ENCODE data around the gene TMEM244. TPM values are rescaled to one million over a fixed set of nuclear protein-coding genes. Genes with fewer than 3 reads are reported as not detected.

TMEM244 gene
- total RNA-seq, 4 donors from 2014 or later = not detected

DNA sequence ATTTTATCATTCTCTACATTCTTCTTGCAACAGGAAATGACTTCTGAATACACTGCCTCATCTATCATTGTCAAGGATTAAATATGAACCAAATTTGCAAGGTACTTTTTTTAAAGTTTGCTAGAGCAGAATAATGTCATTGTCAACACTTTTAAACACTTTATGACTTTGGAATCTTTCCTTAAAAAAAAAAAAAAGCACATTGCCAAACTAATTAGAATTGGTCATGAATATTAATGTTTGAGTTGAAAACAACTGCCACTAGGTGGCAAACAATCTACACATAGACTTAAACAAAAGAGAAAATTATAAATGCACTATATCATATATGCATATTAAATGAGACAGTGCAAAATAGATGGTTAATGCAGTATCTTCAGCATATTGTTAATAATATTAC, 32.5 kb upstream of the TMEM244 start:
- intact Hi-C loops (cut with DNase I; ENCODE audit: low total_unique reads) (loop anchor here (5.0 kb wide), 1 partner anchor 129 kb away; no protein-coding TSS in a partner anchor), in situ Hi-C loops (cut with MboI; ENCODE audit: low sequenced_read_pairs in 4 of 4) (no loop called here)
- no peaks in the 10 kb centered on the region for H3K9me3 ChIP-seq
- no peak overlapping the region for H3K27ac ChIP-seq
- no peaks in the 10 kb centered on the region for H3K4me1 ChIP-seq
- no peaks in the 10 kb centered on the region for H3K36me3 ChIP-seq
- ATAC-seq = no peak
- no peaks in the 10 kb centered on the region for H3K27me3 ChIP-seq
- DNase-seq = no peak
- H3K4me3 ChIP-seq = no peak overlapping the region
- TF ChIP-seq POLR2A (IDR thresholded peaks at IDR 0.05) = no peak
- TF ChIP-seq, protein P1, sequence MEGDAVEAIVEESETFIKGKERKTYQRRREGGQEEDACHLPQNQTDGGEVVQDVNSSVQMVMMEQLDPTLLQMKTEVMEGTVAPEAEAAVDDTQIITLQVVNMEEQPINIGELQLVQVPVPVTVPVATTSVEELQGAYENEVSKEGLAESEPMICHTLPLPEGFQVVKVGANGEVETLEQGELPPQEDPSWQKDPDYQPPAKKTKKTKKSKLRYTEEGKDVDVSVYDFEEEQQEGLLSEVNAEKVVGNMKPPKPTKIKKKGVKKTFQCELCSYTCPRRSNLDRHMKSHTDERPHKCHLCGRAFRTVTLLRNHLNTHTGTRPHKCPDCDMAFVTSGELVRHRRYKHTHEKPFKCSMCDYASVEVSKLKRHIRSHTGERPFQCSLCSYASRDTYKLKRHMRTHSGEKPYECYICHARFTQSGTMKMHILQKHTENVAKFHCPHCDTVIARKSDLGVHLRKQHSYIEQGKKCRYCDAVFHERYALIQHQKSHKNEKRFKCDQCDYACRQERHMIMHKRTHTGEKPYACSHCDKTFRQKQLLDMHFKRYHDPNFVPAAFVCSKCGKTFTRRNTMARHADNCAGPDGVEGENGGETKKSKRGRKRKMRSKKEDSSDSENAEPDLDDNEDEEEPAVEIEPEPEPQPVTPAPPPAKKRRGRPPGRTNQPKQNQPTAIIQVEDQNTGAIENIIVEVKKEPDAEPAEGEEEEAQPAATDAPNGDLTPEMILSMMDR (IDR thresholded peaks at IDR 0.05 in 4 of 5, conservative IDR thresholded peaks at IDR 0.05 in 1 of 5) = peak in 2 of 5 experiments; percentile 36 to 40

DNA sequence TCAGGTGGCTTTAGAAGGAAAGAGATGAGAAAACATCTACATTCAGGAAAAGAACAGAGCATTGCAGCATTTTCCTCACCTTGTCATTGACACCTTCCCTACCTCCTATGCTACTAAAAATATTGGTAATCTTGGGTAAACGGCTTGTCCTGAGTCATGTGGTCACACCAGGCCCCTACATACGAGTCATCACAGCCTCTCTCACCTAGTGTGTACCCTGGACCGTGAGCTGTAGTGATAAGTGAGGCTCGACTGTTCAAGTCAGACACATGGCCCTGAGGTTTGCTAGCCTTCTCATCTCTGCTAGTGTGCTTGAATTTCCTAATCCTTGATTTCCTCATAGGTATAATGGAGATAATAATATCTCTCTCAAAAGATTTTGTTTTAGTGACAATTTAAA, 29.6 kb upstream of the TMEM244 start:
- Histone ChIP-seq H3K36me3 (no peaks in the 10 kb centered on the region), H3K9me3 (no peaks in the 10 kb centered on the region), H3K4me3 (no peak overlapping the region), H3K27ac (no peak overlapping the region), H3K27me3 (no peaks in the 10 kb centered on the region), H3K4me1 (no peaks in the 10 kb centered on the region)
- in situ Hi-C loops (cut with MboI; ENCODE audit: low sequenced_read_pairs in 4 of 4) = no loop called here
- DNase-seq = no peak
- ATAC-seq = no peak
- TF ChIP-seq, protein P1 (IDR thresholded peaks at IDR 0.05 in 4 of 5, conservative IDR thresholded peaks at IDR 0.05 in 1 of 5) = no peak
- TF ChIP-seq POLR2A (IDR thresholded peaks at IDR 0.05) = no peak
- intact Hi-C loops (cut with DNase I; ENCODE audit: low total_unique reads) = loop anchor here (5.0 kb wide), 1 partner anchor 132 kb away; no protein-coding TSS in a partner anchor

DNA sequence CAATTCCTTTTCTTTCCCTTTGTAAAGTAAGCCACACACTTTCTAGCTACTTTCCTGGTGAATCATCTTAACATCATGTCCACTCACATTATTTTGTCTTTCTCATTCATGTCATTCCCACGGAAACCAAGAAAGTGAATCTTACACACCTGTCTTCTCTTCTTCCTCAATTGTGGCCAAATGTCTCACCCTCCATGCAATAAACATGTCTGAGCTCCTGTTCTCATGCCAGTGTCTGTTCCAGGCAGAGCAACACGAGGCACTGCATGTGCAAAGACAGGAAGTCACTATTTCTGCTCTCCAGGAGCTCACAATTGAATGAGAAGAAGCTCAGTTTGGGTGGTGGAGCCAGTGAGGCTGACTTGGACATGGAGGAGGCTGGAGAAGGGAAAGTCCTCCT, 29.0 kb upstream of the TMEM244 start:
- no peak for DNase-seq
- H3K36me3 ChIP-seq = no peaks in the 10 kb centered on the region
- H3K27ac ChIP-seq = no peak overlapping the region
- in situ Hi-C loops (cut with MboI; ENCODE audit: low sequenced_read_pairs in 4 of 4) (no loop called here), intact Hi-C loops (cut with DNase I; ENCODE audit: low total_unique reads) (loop anchor here (5.0 kb wide), 1 partner anchor 132 kb away; no protein-coding TSS in a partner anchor)
- ATAC-seq = no peak
- H3K9me3 ChIP-seq = no peaks in the 10 kb centered on the region
- TF ChIP-seq, protein P1 (IDR thresholded peaks at IDR 0.05 in 4 of 5, conservative IDR thresholded peaks at IDR 0.05 in 1 of 5) = no peak
- no peak for TF ChIP-seq POLR2A (IDR thresholded peaks at IDR 0.05)
- H3K27me3 ChIP-seq = no peaks in the 10 kb centered on the region
- no peaks in the 10 kb centered on the region for H3K4me1 ChIP-seq
- no peak overlapping the region for H3K4me3 ChIP-seq

DNA sequence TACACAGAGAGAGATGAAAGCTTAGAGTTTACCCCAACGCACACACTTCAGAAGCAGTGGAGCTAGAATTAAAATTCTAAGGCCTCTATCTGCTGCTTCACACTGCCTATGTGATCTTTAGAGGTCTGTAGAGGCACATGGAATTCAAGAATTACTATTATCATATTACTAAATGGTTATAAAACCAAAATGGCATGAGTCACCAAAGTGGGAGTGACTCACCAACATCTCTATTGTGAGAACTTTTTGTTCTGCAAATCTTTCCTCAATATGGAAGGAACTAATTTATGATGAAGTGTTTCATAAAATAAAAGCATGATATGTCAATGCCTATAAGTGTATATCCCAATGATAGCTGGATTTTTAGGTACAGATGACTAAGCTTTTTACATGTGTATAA, 28.5 kb upstream of the TMEM244 start:
- Histone ChIP-seq H3K4me3 (no peak overlapping the region), H3K27ac (no peak overlapping the region), H3K9me3 (no peaks in the 10 kb centered on the region), H3K4me1 (no peaks in the 10 kb centered on the region), H3K27me3 (no peaks in the 10 kb centered on the region), H3K36me3 (no peaks in the 10 kb centered on the region)
- in situ Hi-C loops (cut with MboI; ENCODE audit: low sequenced_read_pairs in 4 of 4) (loop anchor here in 1 of 4 donors (10.0 kb wide), 1 partner anchor 135 kb away; no protein-coding TSS in a partner anchor), intact Hi-C loops (cut with DNase I; ENCODE audit: low total_unique reads) (no loop called here)
- TF ChIP-seq POLR2A (IDR thresholded peaks at IDR 0.05) = no peak
- TF ChIP-seq, protein P1 (IDR thresholded peaks at IDR 0.05 in 4 of 5, conservative IDR thresholded peaks at IDR 0.05 in 1 of 5) = no peak
- DNase-seq = no peak
- no peak for ATAC-seq

Data from gastrocnemius medialis (tissue), 4 donors.